ENCODE measurements around the gene SLC20A1.
"Not testable (repeated sequence)": the region's sequence is repeated elsewhere in the genome, so short reads cannot be mapped to it uniquely, and the experiment has no call there.

Gene SLC20A1

GRCh38 chr2:112661656-112662305, 16.0 kb downstream of the SLC20A1 start:
- H3K4me3 ChIP-seq (replicated peaks; ENCODE audit: low read depth, low read length), result no peak overlapping the region
- DNase-seq (ENCODE audit: low read depth), result no peak
- TF ChIP-seq CTCF (IDR thresholded peaks at IDR 0.05; ENCODE audit: low read length, missing control alignments), result no peak

- no peak for DNase-seq (ENCODE audit: low read depth)
- H3K4me3 ChIP-seq (replicated peaks; ENCODE audit: low read depth, low read length), result no peak overlapping the region
- no peak for TF ChIP-seq CTCF (IDR thresholded peaks at IDR 0.05; ENCODE audit: low read length, missing control alignments)
Observed at GRCh38 chr2:112662704-112663103, 17.0 kb downstream of the SLC20A1 start.

GRCh38 chr2:112664689-112665088, 18.9 kb downstream of the SLC20A1 start:
- TF ChIP-seq CTCF (IDR thresholded peaks at IDR 0.05; ENCODE audit: low read length, missing control alignments), result no peak
- no peak overlapping the region for H3K4me3 ChIP-seq (replicated peaks; ENCODE audit: low read depth, low read length)

GRCh38 chr2:112665113-112665780, 19.5 kb downstream of the SLC20A1 start:
- DNase-seq (ENCODE audit: low read depth), result no peak
- H3K4me3 ChIP-seq (replicated peaks; ENCODE audit: low read depth, low read length), result no peak overlapping the region
- no peak for TF ChIP-seq CTCF (IDR thresholded peaks at IDR 0.05; ENCODE audit: low read length, missing control alignments)

More at GRCh38 chr2:112664689-112665088, 18.9 kb downstream of the SLC20A1 start:
- no peak for DNase-seq (ENCODE audit: low read depth)

GRCh38 chr2:112666761-112667122, 21.0 kb downstream of the SLC20A1 start:
- DNase-seq (ENCODE audit: low read depth), result peak; percentile 42
- no peak overlapping the region for H3K4me3 ChIP-seq (replicated peaks; ENCODE audit: low read depth, low read length)
- no peak for TF ChIP-seq CTCF (IDR thresholded peaks at IDR 0.05; ENCODE audit: low read length, missing control alignments)

- H3K4me3 ChIP-seq (replicated peaks; ENCODE audit: low read depth, low read length); DNase-seq (ENCODE audit: low read depth): not testable (repeated sequence)
Observed at GRCh38 chr2:112667540-112667939, 21.8 kb downstream of the SLC20A1 start.

- no peak for TF ChIP-seq CTCF (IDR thresholded peaks at IDR 0.05; ENCODE audit: low read length, missing control alignments)
- H3K4me3 ChIP-seq (replicated peaks; ENCODE audit: low read depth, low read length), result no peak overlapping the region
- DNase-seq (ENCODE audit: low read depth), result no peak
Observed at GRCh38 chr2:112669667-112670066, 23.9 kb downstream of the SLC20A1 start.

Measured in fibroblast of pulmonary artery (primary cell).